ENCODE data around the gene EZH2. TPM values are rescaled to one million over a fixed set of nuclear protein-coding genes. Genes with fewer than 3 reads are reported as not detected.

EZH2 gene
- polyA plus RNA-seq, 1 donor from 2014 or later = 67.2 TPM

DNA sequence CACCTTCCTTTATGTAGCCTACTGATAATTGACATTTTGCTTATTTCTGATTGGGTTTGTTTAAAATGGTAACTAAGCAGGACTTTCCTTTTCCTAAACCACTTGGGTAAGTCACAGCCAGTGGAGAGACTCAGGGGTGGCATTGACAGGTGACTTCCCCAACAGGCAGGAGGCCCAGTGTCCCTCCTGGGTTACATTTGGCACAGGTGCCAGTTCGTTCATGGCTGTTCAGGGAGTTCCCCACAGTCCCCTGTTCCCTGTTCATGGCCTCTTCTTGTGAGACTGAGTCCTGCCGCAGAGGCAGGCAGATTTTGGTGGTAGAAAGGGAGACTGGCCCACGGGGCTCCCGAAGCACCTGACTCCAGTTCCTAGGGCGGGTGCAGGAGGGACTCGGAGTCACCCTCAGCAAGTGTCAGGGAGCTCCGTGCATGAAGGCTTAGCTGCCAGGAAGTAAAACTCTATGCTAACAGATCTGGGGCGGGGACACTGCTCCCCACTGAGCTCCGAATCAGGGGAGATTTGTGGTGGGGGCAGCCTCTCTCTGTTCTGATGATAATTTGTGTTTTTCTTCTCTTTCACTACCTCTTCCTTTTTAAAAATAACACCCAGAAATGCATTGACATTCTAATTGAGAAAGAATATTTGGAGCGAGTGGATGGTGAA, 84.1 kb downstream of the EZH2 start:
- no peak overlapping the region for H3K27ac ChIP-seq (ENCODE audit: low read length)
- H3K79me2 ChIP-seq (replicated peaks; ENCODE audit: insufficient read depth, low read length) = no peaks in the 10 kb centered on the region
- no peaks in the 10 kb centered on the region for H3K9me2 ChIP-seq (ENCODE audit: insufficient read depth, low read length)
- peaks cover 22% of the 10 kb centered on the region for H3K36me3 ChIP-seq (ENCODE audit: insufficient read depth, low read length)
- H3K9me3 ChIP-seq (ENCODE audit: low read length) = peaks cover 4% of the 10 kb centered on the region
- no peaks in the 10 kb centered on the region for H4K20me1 ChIP-seq (ENCODE audit: insufficient read depth)
- TF ChIP-seq RAD21 (conservative IDR thresholded peaks at IDR 0.05) = no peak
- no peak for TF ChIP-seq POLR2AphosphoS5 (IDR thresholded peaks at IDR 0.05)
- no peak for TF ChIP-seq MXI1 (conservative IDR thresholded peaks at IDR 0.05; ENCODE audit: poor library complexity, severe bottlenecking)
- TF ChIP-seq, protein P1, sequence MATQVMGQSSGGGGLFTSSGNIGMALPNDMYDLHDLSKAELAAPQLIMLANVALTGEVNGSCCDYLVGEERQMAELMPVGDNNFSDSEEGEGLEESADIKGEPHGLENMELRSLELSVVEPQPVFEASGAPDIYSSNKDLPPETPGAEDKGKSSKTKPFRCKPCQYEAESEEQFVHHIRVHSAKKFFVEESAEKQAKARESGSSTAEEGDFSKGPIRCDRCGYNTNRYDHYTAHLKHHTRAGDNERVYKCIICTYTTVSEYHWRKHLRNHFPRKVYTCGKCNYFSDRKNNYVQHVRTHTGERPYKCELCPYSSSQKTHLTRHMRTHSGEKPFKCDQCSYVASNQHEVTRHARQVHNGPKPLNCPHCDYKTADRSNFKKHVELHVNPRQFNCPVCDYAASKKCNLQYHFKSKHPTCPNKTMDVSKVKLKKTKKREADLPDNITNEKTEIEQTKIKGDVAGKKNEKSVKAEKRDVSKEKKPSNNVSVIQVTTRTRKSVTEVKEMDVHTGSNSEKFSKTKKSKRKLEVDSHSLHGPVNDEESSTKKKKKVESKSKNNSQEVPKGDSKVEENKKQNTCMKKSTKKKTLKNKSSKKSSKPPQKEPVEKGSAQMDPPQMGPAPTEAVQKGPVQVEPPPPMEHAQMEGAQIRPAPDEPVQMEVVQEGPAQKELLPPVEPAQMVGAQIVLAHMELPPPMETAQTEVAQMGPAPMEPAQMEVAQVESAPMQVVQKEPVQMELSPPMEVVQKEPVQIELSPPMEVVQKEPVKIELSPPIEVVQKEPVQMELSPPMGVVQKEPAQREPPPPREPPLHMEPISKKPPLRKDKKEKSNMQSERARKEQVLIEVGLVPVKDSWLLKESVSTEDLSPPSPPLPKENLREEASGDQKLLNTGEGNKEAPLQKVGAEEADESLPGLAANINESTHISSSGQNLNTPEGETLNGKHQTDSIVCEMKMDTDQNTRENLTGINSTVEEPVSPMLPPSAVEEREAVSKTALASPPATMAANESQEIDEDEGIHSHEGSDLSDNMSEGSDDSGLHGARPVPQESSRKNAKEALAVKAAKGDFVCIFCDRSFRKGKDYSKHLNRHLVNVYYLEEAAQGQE (IDR thresholded peaks at IDR 0.05; ENCODE audit: borderline replicate concordance) = no peak
- no peak for TF ChIP-seq EZH2 (IDR thresholded peaks at IDR 0.05; ENCODE audit: borderline replicate concordance, insufficient read depth, low read length, poor library complexity, severe bottlenecking)
- no peak overlapping the region for H3K9ac ChIP-seq (ENCODE audit: low read length)
- no peak overlapping the region for H3K4me2 ChIP-seq (ENCODE audit: low read length)
- H3K4me3 ChIP-seq (ENCODE audit: low read length) = no peak overlapping the region
- H2AFZ ChIP-seq (ENCODE audit: low read depth, low read length) = no peak overlapping the region
- no peaks in the 10 kb centered on the region for H3K27me3 ChIP-seq (ENCODE audit: insufficient read depth, low read depth, low read length)
- no peaks in the 10 kb centered on the region for H3F3A ChIP-seq (ENCODE audit: insufficient read depth, low read length, poor library complexity, severe bottlenecking)

DNA sequence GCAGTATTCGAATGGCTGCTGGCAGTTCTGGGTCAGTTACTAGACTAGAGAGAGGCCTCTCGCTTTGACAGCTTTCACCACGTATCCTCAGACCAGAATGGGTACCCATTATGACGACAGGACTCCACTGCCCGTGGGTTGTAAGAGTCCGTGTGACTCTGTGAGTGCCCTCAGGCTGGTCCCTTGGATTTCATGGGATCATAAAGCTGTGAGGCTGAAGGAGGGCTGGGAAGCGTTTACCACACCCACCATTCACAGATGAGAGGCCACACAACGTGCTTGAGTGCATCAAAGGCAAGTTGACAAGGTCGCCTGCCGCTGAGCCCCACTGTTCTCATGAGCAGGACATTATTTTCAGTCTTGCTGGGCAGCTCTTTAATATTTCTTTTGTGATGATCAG, 87.2 kb downstream of the EZH2 start:
- Histone ChIP-seq H2AFZ (ENCODE audit: low read depth, low read length) (no peak overlapping the region), H3K9me3 (ENCODE audit: low read length) (peaks cover 4% of the 10 kb centered on the region), H4K20me1 (ENCODE audit: insufficient read depth) (no peaks in the 10 kb centered on the region), H3K4me2 (ENCODE audit: low read length) (no peak overlapping the region), H3K27me3 (ENCODE audit: insufficient read depth, low read depth, low read length) (no peaks in the 10 kb centered on the region), H3K79me2 (replicated peaks; ENCODE audit: insufficient read depth, low read length) (no peaks in the 10 kb centered on the region), H3K9ac (ENCODE audit: low read length) (no peak overlapping the region), H3K36me3 (ENCODE audit: insufficient read depth, low read length) (peaks cover 22% of the 10 kb centered on the region), H3F3A (ENCODE audit: insufficient read depth, low read length, poor library complexity, severe bottlenecking) (no peaks in the 10 kb centered on the region), H3K27ac (ENCODE audit: low read length) (no peak overlapping the region), H3K4me3 (ENCODE audit: low read length) (no peak overlapping the region), H3K9me2 (ENCODE audit: insufficient read depth, low read length) (no peaks in the 10 kb centered on the region)
- TF ChIP-seq TAF1 (IDR thresholded peaks at IDR 0.05; ENCODE audit: low read depth) (no peak), POLR2AphosphoS5 (IDR thresholded peaks at IDR 0.05) (no peak), SMC3 (conservative IDR thresholded peaks at IDR 0.05; ENCODE audit: poor library complexity) (no peak), RAD21 (conservative IDR thresholded peaks at IDR 0.05) (no peak), EZH2 (IDR thresholded peaks at IDR 0.05; ENCODE audit: borderline replicate concordance, insufficient read depth, low read length, poor library complexity, severe bottlenecking) (no peak), MXI1 (conservative IDR thresholded peaks at IDR 0.05; ENCODE audit: poor library complexity, severe bottlenecking) (no peak), EP300 (conservative IDR thresholded peaks at IDR 0.05; ENCODE audit: poor library complexity, severe bottlenecking) (no peak)
- TF ChIP-seq, protein P2, sequence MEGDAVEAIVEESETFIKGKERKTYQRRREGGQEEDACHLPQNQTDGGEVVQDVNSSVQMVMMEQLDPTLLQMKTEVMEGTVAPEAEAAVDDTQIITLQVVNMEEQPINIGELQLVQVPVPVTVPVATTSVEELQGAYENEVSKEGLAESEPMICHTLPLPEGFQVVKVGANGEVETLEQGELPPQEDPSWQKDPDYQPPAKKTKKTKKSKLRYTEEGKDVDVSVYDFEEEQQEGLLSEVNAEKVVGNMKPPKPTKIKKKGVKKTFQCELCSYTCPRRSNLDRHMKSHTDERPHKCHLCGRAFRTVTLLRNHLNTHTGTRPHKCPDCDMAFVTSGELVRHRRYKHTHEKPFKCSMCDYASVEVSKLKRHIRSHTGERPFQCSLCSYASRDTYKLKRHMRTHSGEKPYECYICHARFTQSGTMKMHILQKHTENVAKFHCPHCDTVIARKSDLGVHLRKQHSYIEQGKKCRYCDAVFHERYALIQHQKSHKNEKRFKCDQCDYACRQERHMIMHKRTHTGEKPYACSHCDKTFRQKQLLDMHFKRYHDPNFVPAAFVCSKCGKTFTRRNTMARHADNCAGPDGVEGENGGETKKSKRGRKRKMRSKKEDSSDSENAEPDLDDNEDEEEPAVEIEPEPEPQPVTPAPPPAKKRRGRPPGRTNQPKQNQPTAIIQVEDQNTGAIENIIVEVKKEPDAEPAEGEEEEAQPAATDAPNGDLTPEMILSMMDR (IDR thresholded peaks at IDR 0.05; ENCODE audit: poor library complexity, severe bottlenecking) = no peak
- TF ChIP-seq, protein P1 (IDR thresholded peaks at IDR 0.05; ENCODE audit: borderline replicate concordance) = no peak

All from neural cell (in vitro differentiated cells).